GM21576 (cell line): ENCODE results near the gene ERBIN.

ENCODE experiments used
- ATAC-seq: cut with Tn5 transposase; IDR thresholded peaks from one replicate; pipeline ENCODE4 v1.9.1; 2021; ENCODE audit warnings: mild to moderate bottlenecking, moderate library complexity; ENCODE audit not compliant: unreplicated experiment

The ERBIN gene

GRCh38 chr5:66122379-66123034 lies 196.1 kb downstream of the ERBIN start:
- ATAC-seq: no peak

DNA sequence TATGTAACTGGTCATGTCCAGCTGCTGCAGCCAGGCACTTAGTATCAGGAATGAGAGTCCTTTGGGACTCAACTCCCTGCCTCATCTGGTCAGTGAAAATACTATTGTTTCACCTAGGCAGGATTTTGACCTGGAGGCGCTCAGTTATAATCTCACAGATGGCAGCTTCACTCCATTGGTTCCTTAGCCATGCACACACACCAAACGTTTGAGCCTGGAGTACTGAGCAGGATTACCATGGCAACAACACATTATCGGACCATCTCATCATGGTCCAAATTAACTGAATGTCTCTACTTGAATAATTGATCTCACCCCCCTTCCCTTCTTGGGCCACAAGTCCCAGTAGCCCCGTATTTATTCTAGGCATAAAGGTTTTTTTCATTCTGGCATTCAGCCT lies 202.8 kb downstream of the ERBIN start:
- ATAC-seq: no peak

DNA sequence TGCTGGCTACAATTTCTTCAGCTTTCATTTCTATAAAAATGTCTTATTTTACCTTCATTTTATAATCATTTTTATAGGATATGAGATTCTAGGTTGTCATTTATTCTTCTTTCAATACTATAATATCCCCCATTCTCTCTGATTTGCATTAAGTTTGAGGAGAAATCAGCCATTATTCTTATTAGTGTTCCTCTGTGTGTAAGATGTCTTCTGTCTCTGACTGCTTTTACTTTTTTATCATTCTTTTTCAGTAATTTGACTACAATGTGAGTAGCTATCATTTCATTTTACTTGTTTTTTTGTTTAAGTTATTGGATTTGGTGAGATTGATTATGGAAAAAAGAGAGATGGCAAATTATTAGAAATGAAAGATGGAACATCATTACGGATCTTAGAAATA lies 204.1 kb downstream of the ERBIN start:
- ATAC-seq: no peak
